ENCODE measurements around the gene TRAPPC11. TPM values are rescaled to one million over a fixed set of nuclear protein-coding genes. Genes with fewer than 3 reads are reported as not detected.
A peak's percentile ranks its signal among the peaks of the same experiment; 100 is the strongest.

Gene TRAPPC11
- total RNA-seq, 1 donor from 2014 or later = 22.7 TPM

- ATAC-seq = no peak
Observed at GRCh38 chr4:183758758-183759447, 99.8 kb downstream of the TRAPPC11 start.

GRCh38 chr4:183760326-183760725, 101.2 kb downstream of the TRAPPC11 start:
- peak; percentile 58 for ATAC-seq

Other genes starting within 250 kb of the TRAPPC11 start
- 17.8 TPM for gene CDKN2AIP, start 214.7 kb upstream of the TRAPPC11 start, total RNA-seq
- 13.3 TPM for gene ING2, start 154.2 kb upstream of the TRAPPC11 start, total RNA-seq
- 17.6 TPM for gene RWDD4, start 108 bp upstream of the TRAPPC11 start, total RNA-seq
- 12.0 TPM for gene STOX2, start 246.0 kb downstream of the TRAPPC11 start, total RNA-seq